ENCODE results near the gene MMP2.

DNA sequence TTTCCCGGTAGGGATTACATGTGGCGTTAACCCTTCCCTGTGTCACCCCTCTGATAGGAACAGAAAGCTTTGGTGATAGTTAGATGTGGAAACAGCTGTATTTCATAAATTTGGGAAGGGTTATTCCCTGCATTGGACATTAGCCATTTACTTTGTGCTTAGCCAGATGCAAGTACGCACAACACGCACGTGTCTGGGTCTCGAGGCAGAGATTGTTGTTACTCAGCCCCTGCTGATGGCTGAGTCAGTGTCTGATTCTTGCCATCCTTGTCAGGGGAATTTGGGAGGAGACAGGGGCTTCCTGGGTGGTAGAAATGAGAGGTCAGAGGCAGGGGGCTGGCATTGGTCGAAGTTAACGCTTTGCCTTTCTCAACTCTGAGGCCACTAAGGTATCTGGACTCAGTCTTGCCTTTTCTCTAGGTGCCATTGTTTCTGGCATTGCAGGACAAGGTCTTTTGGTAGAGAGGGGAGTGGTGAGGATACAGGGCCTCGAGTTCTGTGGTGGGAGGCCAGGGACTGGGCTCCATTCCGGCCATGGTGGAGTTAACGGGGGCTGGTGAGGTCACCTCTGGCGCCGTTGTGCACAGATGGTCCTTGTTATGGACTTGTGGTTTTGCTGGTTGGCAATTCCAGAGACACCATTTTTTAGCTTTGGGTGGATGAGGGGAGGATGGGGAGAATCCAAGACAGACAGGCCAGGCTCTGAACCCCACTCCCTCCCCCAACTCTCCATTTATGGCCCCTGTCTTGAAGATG, 8.2 kb downstream of the MMP2 start:
- TF ChIP-seq, protein P1, sequence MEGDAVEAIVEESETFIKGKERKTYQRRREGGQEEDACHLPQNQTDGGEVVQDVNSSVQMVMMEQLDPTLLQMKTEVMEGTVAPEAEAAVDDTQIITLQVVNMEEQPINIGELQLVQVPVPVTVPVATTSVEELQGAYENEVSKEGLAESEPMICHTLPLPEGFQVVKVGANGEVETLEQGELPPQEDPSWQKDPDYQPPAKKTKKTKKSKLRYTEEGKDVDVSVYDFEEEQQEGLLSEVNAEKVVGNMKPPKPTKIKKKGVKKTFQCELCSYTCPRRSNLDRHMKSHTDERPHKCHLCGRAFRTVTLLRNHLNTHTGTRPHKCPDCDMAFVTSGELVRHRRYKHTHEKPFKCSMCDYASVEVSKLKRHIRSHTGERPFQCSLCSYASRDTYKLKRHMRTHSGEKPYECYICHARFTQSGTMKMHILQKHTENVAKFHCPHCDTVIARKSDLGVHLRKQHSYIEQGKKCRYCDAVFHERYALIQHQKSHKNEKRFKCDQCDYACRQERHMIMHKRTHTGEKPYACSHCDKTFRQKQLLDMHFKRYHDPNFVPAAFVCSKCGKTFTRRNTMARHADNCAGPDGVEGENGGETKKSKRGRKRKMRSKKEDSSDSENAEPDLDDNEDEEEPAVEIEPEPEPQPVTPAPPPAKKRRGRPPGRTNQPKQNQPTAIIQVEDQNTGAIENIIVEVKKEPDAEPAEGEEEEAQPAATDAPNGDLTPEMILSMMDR (IDR thresholded peaks at IDR 0.05) = no peak
- TF ChIP-seq POLR2A (IDR thresholded peaks at IDR 0.05) = no peak
- TF ChIP-seq POLR2AphosphoS5 (IDR thresholded peaks at IDR 0.05) = peak; percentile 23 to 57
